Choroid plexus epithelial cell (primary cell): ENCODE data around the gene PPP1R9A.
A peak's percentile ranks its signal among the peaks of the same experiment; 100 is the strongest.

Experiments used
- DNase-seq: peaks from one replicate; pipeline ENCODE4 v3.0.0-alpha.2; 2010; ENCODE audit warnings: low read depth
- H3K4me3 ChIP-seq: 2 replicates; pipeline ENCODE4 v1.5.1; 2011; ENCODE audit warnings: low read depth, mild to moderate bottlenecking, control low read depth, low read length, moderate library complexity
- CTCF ChIP-seq: conservative IDR thresholded peaks from 2 replicates; pipeline ENCODE4 v1.5.1; 2011; ENCODE audit warnings: low read depth, mild to moderate bottlenecking, control low read depth, inconsistent platforms, low read length, moderate library complexity

Gene PPP1R9A

GRCh38 chr7:95323410-95324129 lies 416.2 kb downstream of the PPP1R9A start:
- H3K4me3 ChIP-seq, result no peak overlapping the region
- DNase-seq, result no peak
- no peak for TF ChIP-seq CTCF

- no peak within 1 kb of the TSS for H3K4me3 ChIP-seq
- no peak for TF ChIP-seq CTCF
- no peak for DNase-seq
These were observed 417.0 kb downstream of the PPP1R9A start, which contains the start of gene PON1 for GRCh38 chr7:95324431-95324830. Gene PON1, minus strand, starts transcription at chr7:95324532. Its CDS starts 57 bp downstream, at chr7:95324475.

GRCh38 chr7:95327356-95327755 lies 420.0 kb downstream of the PPP1R9A start:
- DNase-seq, result no peak
- no peak for TF ChIP-seq CTCF
- no peak overlapping the region for H3K4me3 ChIP-seq

DNA sequence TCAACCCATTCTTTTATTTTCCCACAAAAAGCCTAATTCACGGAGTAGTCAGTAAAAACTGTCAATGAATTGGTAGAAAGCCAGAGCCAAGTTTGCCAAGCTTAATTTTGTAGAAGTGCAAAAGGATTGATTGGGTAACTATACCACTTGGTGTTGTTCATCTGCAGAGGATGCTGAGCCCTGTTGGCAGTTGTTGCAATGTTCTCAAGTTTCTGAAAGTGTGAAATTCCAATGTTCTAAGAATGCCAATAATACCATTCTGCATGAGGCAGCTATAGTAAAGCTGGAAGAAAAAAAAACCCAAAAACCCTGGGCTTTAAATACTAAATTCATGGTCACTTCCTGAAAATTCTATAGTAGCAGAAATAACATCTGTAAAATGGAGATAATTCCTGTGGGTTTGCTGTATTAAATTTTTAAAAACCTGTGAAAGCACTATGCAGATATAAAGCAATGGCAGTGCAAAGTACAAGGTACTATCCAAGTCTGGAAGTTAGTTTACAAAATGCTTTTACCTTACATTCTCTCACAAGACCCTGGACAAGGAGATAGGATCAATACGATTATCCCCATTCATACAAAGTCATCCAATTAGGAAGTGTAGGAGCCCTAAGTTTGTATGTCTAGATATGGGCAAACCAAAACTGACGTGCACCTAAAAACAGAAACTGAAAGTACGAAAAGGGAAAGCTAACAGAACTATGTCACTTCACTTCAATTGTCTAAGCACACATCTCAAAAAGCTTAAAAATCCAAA lies 423.0 kb downstream of the PPP1R9A start:
- peak; percentile 64 for DNase-seq
- no peak for TF ChIP-seq CTCF
- peak overlapping the region; percentile 23 for H3K4me3 ChIP-seq

- no peak for TF ChIP-seq CTCF
- no peak for DNase-seq
- H3K4me3 ChIP-seq, result no peak overlapping the region
These were observed 423.6 kb downstream of the PPP1R9A start for GRCh38 chr7:95330961-95331337.

GRCh38 chr7:95334447-95334846 lies 427.1 kb downstream of the PPP1R9A start:
- no peak for TF ChIP-seq CTCF
- H3K4me3 ChIP-seq, result no peak overlapping the region
- peak; percentile 13 for DNase-seq
